Karpas-422 (cell line): ENCODE data around the gene EEIG2. TPM values are rescaled to one million over a fixed set of nuclear protein-coding genes. Genes with fewer than 3 reads are reported as not detected.
"Not testable (repeated sequence)": the region's sequence is repeated elsewhere in the genome, so short reads cannot be mapped to it uniquely, and the experiment has no call there.

Experiments used
- DNase-seq: peaks from one replicate; pipeline ENCODE4 v3.0.0-alpha.2; 2015
- H2AFZ ChIP-seq: fragments of 200-600 bp; sonication (generic); 2 replicates; pipeline ENCODE4 v1.6.1; 2014; ENCODE audit warnings: antibody characterized with exemption, low read length, mixed read lengths
- H3K27ac ChIP-seq: fragments of 200-600 bp; sonication (generic); 2 replicates; pipeline ENCODE4 v1.5.1; 2014; ENCODE audit warnings: mild to moderate bottlenecking, low read length, moderate library complexity
- H3K27me3 ChIP-seq: fragments of 200-600 bp; sonication (generic); 2 replicates; pipeline ENCODE4 v1.6.1; 2014; ENCODE audit warnings: low read length, mixed read lengths
- H3K36me3 ChIP-seq: fragments of 200-600 bp; sonication (generic); 2 replicates; pipeline ENCODE4 v1.6.1; 2014; ENCODE audit warnings: low read length, mixed read lengths; ENCODE audit not compliant: insufficient read depth
- H3K4me1 ChIP-seq: fragments of 200-600 bp; sonication (generic); 2 replicates; pipeline ENCODE4 v1.6.1; 2014; ENCODE audit warnings: mild to moderate bottlenecking, low read length, mixed read lengths
- H3K4me2 ChIP-seq: fragments of 200-600 bp; sonication (generic); 2 replicates; pipeline ENCODE4 v1.6.1; 2014; ENCODE audit warnings: low read length, low read depth, mild to moderate bottlenecking; ENCODE audit not compliant: poor library complexity, severe bottlenecking
- H3K4me3 ChIP-seq: fragments of 200-600 bp; sonication (generic); 2 replicates; pipeline ENCODE4 v1.5.1; 2014; ENCODE audit warnings: mild to moderate bottlenecking, antibody characterized with exemption, low read length, mixed read lengths
- H3K79me2 ChIP-seq: fragments of 200-600 bp; sonication (generic); 2 replicates; pipeline ENCODE4 v1.6.1; 2014; ENCODE audit warnings: mild to moderate bottlenecking, low read length, mixed read lengths
- H3K9ac ChIP-seq: fragments of 200-600 bp; sonication (generic); 2 replicates; pipeline ENCODE4 v1.6.0; 2014; ENCODE audit warnings: low read length
- H3K9me2 ChIP-seq: fragments of 200-600 bp; sonication (generic), shearing (Covaris generic); replicated peaks from 2 replicates; pipeline ENCODE4 v1.6.0; 2014; ENCODE audit warnings: mild to moderate bottlenecking, low read length, moderate library complexity; ENCODE audit not compliant: insufficient read depth
- H3K9me3 ChIP-seq: fragments of 300-700, 200-600 bp; sonication (generic); 2 replicates; pipeline ENCODE4 v1.6.1; 2014; ENCODE audit warnings: low read length, mixed read lengths
- H4K20me1 ChIP-seq: fragments of 200-600 bp; sonication (generic); 2 replicates; pipeline ENCODE4 v1.6.1; 2014; ENCODE audit warnings: mild to moderate bottlenecking, antibody characterized with exemption, low read length, low read depth; ENCODE audit not compliant: insufficient read depth
- total RNA-seq: library from RNA; depleted of rRNA; stranded (reverse); fragments of >200 nt; shearing (Covaris generic); gene quantifications from 2 replicates; pipeline ENCODE4 v1.2.3, GENCODE V29; 2014; ENCODE audit warnings: low replicate concordance

EEIG2 gene
- total RNA-seq, 1 experiment from 2014 or later, result 5.0 TPM

DNA sequence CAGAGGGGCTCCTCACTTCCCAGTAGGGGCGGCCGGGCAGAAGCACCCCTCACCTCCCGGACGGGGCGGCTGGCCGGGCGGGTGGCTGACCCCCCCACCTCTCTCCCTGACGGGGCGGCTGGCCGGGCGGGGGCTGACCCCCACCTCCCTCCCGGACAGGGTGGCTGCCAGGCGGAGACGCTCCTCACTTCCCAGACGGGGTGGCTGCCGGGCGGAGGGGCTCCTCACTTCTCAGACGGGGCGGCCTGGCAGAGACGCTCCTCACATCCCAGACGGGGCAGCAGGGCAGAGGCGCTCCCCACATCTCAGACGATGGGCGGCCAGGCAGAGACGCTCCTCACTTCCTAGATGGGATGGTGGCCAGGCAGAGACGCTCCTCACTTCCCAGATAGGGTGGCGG lies 23.9 kb upstream of the EEIG2 start:
- H3K27me3 ChIP-seq, H2AFZ ChIP-seq, H3K4me3 ChIP-seq, H3K36me3 ChIP-seq, H4K20me1 ChIP-seq, H3K27ac ChIP-seq, H3K79me2 ChIP-seq, DNase-seq, H3K9ac ChIP-seq, H3K9me3 ChIP-seq, H3K4me2 ChIP-seq, H3K9me2 ChIP-seq, H3K4me1 ChIP-seq: not testable (repeated sequence)

DNA sequence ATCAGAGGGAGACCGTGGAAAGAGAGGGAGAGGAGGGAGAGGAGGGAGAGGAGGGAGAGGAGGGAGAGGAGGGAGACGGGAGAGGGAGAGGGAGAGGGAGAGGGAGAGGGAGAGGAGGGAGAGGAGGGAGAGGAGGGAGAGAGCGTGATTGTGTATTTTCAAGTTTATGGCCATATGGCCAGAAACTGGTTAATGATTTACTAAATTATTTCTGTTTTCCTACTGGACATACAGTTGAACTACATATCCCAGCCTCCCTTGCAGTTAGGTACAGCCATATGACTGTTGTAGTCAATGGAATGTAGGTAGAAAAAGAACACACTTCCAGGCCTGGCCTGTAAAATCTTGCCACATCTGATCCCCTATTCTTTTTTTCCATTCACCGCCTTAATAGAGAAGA lies 23.1 kb upstream of the EEIG2 start:
- DNase-seq, H3K4me3 ChIP-seq, H3K9me2 ChIP-seq, H4K20me1 ChIP-seq, H2AFZ ChIP-seq, H3K36me3 ChIP-seq, H3K27me3 ChIP-seq, H3K4me2 ChIP-seq, H3K9ac ChIP-seq, H3K9me3 ChIP-seq, H3K27ac ChIP-seq, H3K79me2 ChIP-seq, H3K4me1 ChIP-seq: not testable (repeated sequence)

DNA sequence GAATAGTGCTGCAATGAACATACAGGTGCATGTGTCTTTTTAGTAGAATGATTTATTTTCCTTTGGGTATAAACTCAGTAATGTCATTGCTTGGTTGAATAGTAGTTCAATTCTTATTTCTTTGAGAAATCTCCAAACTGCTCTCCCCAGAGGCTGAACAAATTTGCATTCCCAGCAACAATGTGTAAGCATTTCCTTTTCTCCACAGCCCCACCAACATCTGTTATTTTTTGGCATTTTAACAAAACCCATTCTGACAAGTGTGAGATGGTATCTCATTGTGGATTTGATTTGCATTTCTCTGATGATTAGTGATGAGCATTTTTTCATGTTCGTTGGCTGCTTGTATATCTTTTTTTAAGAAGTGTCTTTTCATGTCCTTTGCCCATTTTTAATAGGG lies 21.9 kb upstream of the EEIG2 start:
- Histone ChIP-seq H3K4me2 (no peak overlapping the region), H3K27ac (no peak overlapping the region), H3K9ac (no peak overlapping the region), H3K9me2 (no peaks in the 10 kb centered on the region), H3K79me2 (no peaks in the 10 kb centered on the region), H2AFZ (no peak overlapping the region), H3K4me1 (no peaks in the 10 kb centered on the region), H3K4me3 (no peak overlapping the region), H4K20me1 (no peaks in the 10 kb centered on the region), H3K36me3 (no peaks in the 10 kb centered on the region), H3K27me3 (no peaks in the 10 kb centered on the region), H3K9me3 (no peaks in the 10 kb centered on the region)
- DNase-seq, result no peak

DNA sequence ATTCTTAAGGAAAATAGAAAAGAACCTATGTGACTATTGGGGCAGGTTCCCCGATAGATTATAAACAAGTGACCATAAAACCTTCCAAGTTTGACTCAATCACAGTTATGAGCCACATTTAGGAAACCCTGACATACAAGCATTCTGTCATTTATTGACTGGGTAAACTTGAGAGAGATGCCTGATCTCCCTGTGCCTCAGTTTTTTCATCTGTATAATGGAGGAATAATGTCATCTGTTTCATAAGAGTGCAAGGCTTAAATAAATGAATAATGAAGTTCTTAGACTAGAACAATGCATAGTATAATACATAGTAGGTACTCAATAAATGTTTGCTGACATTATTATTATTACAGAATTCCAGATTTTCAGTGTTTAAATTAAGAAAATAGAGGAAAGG lies 18.9 kb upstream of the EEIG2 start:
- H3K9me2 ChIP-seq, result no peaks in the 10 kb centered on the region
- no peaks in the 10 kb centered on the region for H3K4me1 ChIP-seq

DNA sequence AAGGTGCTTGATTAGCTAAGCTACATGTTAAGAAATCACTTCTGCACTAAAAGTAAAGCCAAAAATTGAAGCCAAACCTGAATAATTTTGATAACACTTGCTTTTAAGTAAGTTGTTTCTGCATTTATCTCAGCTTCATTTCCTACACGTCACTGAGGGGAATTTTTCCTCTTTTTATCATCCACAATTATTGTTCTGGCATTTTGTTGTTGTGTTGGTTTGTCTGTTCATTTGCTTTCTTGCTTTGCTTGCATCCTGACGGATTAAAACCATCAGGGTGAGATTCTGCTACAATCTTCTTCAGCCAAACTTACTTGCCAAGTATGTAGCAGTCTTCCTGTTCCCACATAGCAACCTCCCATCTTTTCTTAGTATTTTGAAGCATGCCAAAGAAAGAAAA lies 18.0 kb upstream of the EEIG2 start:
- no peak overlapping the region for H3K27ac ChIP-seq
- no peaks in the 10 kb centered on the region for H3K79me2 ChIP-seq
- no peak overlapping the region for H3K4me2 ChIP-seq
- no peaks in the 10 kb centered on the region for H3K9me3 ChIP-seq
- no peak overlapping the region for H3K9ac ChIP-seq
- no peaks in the 10 kb centered on the region for H3K36me3 ChIP-seq
- no peaks in the 10 kb centered on the region for H3K27me3 ChIP-seq
- no peaks in the 10 kb centered on the region for H4K20me1 ChIP-seq
- no peak overlapping the region for H2AFZ ChIP-seq
- no peaks in the 10 kb centered on the region for H3K4me1 ChIP-seq
- DNase-seq, result no peak
- H3K9me2 ChIP-seq, result no peaks in the 10 kb centered on the region
- H3K4me3 ChIP-seq, result no peak overlapping the region

More for the DNA sequence above, 18.9 kb upstream of the EEIG2 start:
- no peak overlapping the region for H3K4me2 ChIP-seq
- H4K20me1 ChIP-seq, result no peaks in the 10 kb centered on the region
- H3K27ac ChIP-seq, result no peak overlapping the region
- H3K9ac ChIP-seq, result no peak overlapping the region
- DNase-seq, result no peak
- no peaks in the 10 kb centered on the region for H3K9me3 ChIP-seq
- H3K27me3 ChIP-seq, result no peaks in the 10 kb centered on the region
- no peak overlapping the region for H3K4me3 ChIP-seq
- no peaks in the 10 kb centered on the region for H3K36me3 ChIP-seq
- no peaks in the 10 kb centered on the region for H3K79me2 ChIP-seq
- no peak overlapping the region for H2AFZ ChIP-seq

DNA sequence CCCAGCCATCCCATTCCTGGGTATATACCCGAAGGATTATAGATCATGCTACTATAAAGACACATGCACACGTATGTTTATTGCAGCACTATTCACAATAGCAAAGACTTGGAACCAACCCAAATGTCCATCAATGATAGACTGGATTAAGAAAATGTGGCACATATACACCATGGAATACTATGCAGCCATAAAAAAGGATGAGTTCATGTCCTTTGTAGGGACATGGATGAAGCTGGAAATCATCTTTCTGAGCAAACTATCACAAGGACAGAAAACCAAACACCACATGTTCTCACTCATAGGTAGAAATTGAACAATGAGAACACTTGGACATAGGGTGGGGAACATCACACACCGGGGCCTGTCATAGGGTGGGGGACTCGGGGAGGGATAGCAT lies 12.4 kb upstream of the EEIG2 start:
- DNase-seq, H3K27me3 ChIP-seq, H3K9me3 ChIP-seq, H3K9ac ChIP-seq, H2AFZ ChIP-seq, H3K4me1 ChIP-seq, H3K4me3 ChIP-seq, H3K4me2 ChIP-seq, H3K79me2 ChIP-seq, H3K9me2 ChIP-seq, H4K20me1 ChIP-seq, H3K36me3 ChIP-seq, H3K27ac ChIP-seq: not testable (repeated sequence)

DNA sequence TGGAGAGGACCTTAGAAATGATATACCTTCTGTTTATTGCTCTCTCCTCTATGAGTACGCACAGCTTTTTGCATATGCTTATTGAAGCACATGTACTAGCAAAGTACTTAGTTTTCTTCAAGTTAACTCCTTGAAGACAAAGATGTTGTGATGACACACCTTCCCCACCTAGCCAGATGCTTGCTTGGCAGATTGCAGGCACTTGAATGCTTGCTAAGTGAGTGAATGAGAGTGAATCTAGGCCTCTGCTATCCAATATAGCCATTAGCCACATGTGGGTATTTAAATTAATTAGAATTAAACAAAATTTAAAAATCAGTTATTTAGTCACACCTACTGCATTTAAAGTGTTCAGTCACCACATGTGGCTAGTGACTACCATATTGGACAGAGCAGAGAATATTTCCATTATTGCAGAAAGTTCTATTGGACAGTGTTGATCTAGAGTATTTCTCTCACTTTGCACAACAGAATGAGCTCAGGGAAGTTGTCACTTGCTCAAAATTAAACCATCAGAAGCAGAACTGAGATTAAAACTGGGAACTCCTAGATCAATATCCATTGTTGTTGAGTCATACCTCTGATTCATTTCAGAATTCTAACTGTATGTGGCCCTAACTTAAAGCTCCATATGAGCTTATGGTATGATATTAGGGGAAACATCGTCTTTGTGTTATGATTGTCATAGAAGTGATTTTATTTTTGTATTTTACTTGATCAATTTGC lies 8.6 kb upstream of the EEIG2 start:
- Histone ChIP-seq H2AFZ (no peak overlapping the region), H3K79me2 (no peaks in the 10 kb centered on the region), H3K4me3 (no peak overlapping the region), H3K9ac (no peak overlapping the region), H3K4me1 (no peaks in the 10 kb centered on the region), H3K27me3 (no peaks in the 10 kb centered on the region), H3K27ac (no peak overlapping the region), H4K20me1 (no peaks in the 10 kb centered on the region), H3K4me2 (no peak overlapping the region), H3K36me3 (no peaks in the 10 kb centered on the region), H3K9me3 (no peaks in the 10 kb centered on the region), H3K9me2 (no peaks in the 10 kb centered on the region)
- DNase-seq, result no peak

DNA sequence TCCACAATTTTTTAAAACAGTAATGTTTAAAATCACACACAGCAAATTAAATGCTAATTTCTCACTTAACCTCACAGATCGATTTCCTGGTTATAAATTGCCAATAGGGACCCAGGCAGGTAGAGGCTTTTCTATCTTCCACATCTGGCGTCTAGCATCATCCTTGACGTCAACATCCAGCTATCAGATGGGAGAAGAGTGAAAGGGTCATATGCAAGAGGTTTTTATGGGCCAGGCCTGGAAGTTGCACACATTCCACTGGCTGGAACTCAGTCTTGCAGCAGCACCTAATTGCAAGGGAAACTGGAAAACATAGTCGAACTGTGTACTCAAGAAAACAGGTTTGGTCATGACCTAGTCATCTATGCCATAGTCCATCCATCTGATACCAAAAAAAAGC lies 6.0 kb upstream of the EEIG2 start:
- no peak for DNase-seq
- no peaks in the 10 kb centered on the region for H3K36me3 ChIP-seq
- H3K9me2 ChIP-seq, result no peaks in the 10 kb centered on the region

More for the DNA sequence above, 6.0 kb upstream of the EEIG2 start:
- Histone ChIP-seq H3K27me3 (no peaks in the 10 kb centered on the region), H3K9ac (no peak overlapping the region), H3K4me1 (peaks cover 17% of the 10 kb centered on the region), H3K79me2 (no peaks in the 10 kb centered on the region), H3K9me3 (no peaks in the 10 kb centered on the region), H4K20me1 (no peaks in the 10 kb centered on the region), H3K27ac (no peak overlapping the region), H3K4me3 (no peak overlapping the region), H3K4me2 (no peak overlapping the region), H2AFZ (no peak overlapping the region)
